ENCODE measurements around the gene STX8.
"Not testable (repeated sequence)": the region's sequence is repeated elsewhere in the genome, so short reads cannot be mapped to it uniquely, and the experiment has no call there.

The STX8 gene

DNA sequence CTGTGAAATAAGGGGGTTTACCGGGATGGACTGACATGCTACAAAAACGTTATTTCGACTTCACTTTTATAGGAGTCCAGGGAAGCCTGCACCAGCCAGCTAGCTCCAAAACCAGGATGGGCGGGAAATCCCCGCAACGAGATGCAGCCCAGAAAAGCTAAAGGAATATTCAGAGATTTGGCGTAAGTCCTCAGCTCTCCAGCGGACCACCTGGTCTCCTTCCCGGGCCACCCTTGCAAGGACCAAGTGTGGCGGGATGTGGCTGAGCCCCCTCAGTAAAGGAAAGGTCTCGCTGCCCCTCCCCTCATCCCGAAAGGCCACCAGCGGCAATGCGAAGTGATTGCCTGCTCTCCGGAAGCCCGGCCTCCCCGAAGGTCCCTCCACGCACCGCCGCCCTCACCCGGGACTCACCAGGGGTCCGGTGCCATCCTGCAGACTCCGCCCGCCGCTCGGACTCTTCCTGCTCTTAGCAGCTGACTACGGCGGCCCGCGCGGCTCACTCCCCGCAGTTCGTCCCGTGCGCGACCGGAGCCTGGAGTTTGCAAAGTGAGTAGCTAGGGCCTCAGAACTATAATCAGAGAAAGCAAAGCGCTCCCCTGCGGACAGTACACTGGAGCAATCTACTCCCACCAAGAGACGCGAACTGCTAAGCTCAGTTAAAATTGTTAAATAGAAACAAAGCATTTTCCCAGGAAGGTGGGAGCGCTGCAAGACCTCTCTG, at the start of gene STX8:
STX8 (minus strand) TSS at position 440 of the 721 bp plus-strand sequence; CDS start at position 428, 12 bp downstream.
- peak; percentile 85 for DNase-seq (ENCODE audit: low spot score)

- no peak for DNase-seq (ENCODE audit: low spot score)
These were observed 47.3 kb upstream of the STX8 start for GRCh38 chr17:9622961-9623360.

DNA sequence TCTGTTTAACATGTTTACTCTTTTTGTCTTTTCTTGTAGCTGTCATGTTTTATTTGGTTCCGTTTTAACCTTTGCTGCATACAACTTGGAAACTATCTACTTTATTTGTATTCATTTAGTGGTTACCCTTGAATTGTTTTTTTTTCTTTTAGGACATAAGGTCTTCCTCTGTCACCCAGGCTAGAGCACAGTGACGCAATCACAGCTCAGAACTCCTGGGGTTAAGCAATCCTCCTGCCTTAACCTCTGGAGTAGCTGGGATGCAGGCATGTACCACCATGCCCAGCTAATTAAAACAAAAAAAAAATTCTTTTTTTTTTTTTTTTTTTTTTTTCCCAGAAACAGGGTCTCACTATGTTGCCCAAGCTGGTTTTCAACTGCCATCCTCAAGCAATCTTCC, 39.9 kb upstream of the STX8 start:
- DNase-seq (ENCODE audit: low spot score): no peak

DNA sequence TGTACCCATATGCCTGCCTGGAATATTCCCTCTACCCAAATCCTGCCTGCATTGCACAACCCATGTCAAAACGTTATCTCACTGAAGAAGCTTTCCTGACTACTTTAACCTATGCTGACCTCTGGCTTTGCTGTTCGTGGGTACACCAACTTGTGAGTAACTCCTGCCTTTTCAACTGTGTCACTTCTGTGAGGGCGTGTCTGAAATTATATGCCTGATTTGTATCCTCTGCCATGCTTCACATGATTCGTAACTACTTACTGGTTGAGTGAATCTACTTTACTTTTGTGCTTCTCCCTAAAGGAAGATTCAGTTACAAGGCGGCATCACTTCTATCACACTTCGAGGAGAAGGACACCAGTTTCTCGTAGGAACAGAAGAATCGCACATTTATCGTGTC, 36.4 kb upstream of the STX8 start:
- no peak for DNase-seq (ENCODE audit: low spot score)

GRCh38 chr17:9611557-9611956, 35.9 kb upstream of the STX8 start:
- no peak for DNase-seq (ENCODE audit: low spot score)

DNA sequence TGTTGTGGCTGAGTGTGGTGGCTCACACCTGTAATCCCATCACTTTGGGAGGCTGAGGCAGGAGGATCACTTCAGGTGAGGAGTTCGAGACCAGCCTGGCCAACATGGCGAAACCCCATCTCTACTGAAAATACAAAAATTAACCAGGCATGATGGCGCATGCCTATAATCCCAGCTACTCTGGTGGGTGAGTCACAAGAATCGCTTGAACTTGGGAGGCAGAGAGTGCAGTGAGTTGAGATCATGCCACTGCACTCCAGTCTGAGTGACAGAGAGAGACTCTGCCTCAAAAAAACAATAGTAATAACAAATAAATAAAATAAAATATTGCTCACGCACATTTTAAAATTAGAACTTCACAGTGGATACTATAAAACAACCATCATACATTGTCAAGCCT, 31.4 kb upstream of the STX8 start:
- not testable (repeated sequence) for DNase-seq (ENCODE audit: low spot score)

- DNase-seq (ENCODE audit: low spot score): no peak
These were observed 30.8 kb upstream of the STX8 start for GRCh38 chr17:9606453-9606852.

- not testable (repeated sequence) for DNase-seq (ENCODE audit: low spot score)
These were observed 29.0 kb upstream of the STX8 start for GRCh38 chr17:9604583-9604982.

DNA sequence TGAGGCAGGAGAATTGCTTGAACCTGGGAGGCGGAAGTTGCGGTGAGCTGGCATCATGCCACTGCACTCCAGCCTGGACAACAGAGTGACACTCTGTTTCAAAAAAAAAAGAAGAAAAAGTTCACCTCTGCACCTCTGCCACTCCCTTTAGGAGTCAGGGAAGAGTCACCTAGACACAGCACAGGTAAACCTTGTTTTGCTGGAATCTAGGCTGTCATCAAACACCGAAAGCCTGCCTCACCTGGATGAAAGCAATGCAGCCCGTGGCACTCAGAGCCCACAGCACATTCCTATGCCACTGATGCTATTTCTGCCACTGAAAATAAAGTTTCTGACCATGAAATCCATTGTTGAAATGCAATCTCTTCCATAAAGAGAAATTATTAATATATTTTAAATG, 23.0 kb upstream of the STX8 start:
- no peak for DNase-seq (ENCODE audit: low spot score)

DNA sequence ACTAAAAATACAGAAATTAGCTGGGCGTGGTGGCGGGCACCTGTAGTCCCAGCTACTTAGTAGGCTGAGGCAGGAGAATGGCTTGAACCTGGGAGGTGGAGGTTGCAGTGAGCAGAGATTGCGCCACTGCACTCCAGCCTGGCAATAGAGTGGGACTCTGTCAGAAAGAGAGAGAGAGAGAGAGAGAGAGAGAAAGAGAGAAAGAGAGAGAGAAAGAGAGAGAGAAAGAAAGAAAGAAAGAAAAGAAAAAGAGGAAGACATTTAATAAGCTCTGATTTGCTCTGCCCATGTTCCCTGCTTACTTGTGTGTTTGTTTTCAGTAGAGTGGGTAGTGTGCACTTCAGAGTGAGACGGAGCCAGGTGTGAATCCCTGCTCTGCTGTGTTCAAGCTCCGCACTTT, 22.0 kb upstream of the STX8 start:
- not testable (repeated sequence) for DNase-seq (ENCODE audit: low spot score)

DNA sequence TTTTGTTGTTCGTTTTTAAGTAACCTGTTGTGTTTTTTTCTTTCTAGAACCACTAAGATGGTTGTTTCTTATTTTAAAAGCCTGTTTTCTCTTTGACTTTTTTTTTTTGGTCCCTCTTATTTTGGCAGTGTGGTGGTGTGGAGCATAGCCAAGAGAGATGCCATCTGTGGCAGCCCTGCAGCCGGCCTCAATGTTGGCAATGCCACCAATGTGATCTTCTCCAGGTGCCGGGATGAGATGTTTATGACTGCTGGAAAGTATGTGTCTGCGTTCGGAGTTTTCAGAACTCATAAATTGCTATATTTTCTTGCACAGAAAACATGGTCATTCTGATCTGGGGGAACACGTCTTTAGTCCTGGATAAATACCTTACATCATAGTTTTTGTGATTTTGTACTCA, 18.4 kb upstream of the STX8 start:
- no peak for DNase-seq (ENCODE audit: low spot score)

DNA sequence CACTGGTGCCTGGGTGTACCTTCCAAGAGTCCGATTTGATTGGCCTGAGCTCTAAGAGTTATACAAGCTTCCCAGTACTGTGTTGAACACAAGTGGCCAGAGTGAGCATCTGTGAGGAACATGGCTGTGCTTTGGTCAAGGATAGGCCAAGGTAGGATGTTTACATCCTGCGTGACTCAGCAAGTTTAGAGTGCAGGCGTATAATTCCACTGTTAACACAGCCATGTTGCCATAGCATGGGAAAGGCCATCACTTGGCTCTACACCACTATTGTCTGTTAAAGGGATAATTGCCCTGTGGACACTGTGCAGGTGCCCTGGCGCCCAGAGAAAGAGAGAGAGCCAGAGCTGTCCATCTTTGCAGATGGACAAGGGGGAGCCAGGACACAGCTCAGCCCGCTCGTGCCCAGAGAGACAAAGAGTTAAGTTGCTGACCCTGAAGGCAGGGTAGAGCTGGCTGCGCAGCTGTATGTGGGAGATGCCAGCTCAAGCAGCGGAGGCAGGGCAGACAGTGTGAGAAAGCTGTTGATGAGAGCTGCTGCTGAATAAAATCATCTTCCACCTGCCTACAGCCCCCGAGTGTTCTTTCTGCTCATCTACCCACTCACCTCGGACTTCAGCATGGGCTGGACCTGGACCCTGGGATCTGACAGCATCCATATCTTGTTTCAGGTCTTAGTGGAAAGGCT, 12.5 kb upstream of the STX8 start:
- DNase-seq (ENCODE audit: low spot score): no peak

- no peak for DNase-seq (ENCODE audit: low spot score)
These were observed 1.7 kb upstream of the STX8 start for GRCh38 chr17:9577373-9577709.

GRCh38 chr17:9576521-9577372, 1.1 kb upstream of the STX8 start, which contains the start of gene CFAP52:
CFAP52 (plus strand) TSS chr17:9576642; CDS start chr17:9576696, 54 bp downstream.
- DNase-seq (ENCODE audit: low spot score): peak; percentile 82

GRCh38 chr17:9571201-9571600, 4.4 kb downstream of the STX8 start:
- no peak for DNase-seq (ENCODE audit: low spot score)

- DNase-seq (ENCODE audit: low spot score): no peak
These were observed 6.5 kb downstream of the STX8 start for GRCh38 chr17:9568957-9569588.

DNA sequence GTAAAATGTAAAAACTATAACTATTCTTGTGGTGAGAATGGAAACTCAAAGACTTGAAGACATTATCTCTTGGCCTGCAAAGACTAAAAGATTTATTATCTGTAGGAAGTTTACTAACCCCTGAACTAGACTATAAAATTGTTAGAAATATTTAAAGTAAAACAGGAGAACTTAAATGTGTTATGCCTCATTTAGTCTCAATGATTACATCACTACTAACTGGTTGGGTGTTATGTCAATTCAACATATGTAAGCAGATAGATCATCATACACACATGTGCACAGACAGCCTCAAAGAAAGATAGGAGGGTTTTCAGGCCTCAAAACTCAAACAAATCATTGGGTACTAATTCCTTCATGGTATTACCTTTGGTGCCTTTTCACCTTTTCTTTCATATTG, 7.6 kb downstream of the STX8 start:
- DNase-seq (ENCODE audit: low spot score): no peak

- DNase-seq (ENCODE audit: low spot score): not testable (repeated sequence)
These were observed 8.9 kb downstream of the STX8 start for GRCh38 chr17:9566739-9567138.

- DNase-seq (ENCODE audit: low spot score): no peak
These were observed 9.6 kb downstream of the STX8 start for GRCh38 chr17:9566067-9566466.

GRCh38 chr17:9564104-9564503, 11.5 kb downstream of the STX8 start:
- DNase-seq (ENCODE audit: low spot score): no peak

- DNase-seq (ENCODE audit: low spot score): no peak
These were observed 17.8 kb downstream of the STX8 start for GRCh38 chr17:9557857-9558256.

DNA sequence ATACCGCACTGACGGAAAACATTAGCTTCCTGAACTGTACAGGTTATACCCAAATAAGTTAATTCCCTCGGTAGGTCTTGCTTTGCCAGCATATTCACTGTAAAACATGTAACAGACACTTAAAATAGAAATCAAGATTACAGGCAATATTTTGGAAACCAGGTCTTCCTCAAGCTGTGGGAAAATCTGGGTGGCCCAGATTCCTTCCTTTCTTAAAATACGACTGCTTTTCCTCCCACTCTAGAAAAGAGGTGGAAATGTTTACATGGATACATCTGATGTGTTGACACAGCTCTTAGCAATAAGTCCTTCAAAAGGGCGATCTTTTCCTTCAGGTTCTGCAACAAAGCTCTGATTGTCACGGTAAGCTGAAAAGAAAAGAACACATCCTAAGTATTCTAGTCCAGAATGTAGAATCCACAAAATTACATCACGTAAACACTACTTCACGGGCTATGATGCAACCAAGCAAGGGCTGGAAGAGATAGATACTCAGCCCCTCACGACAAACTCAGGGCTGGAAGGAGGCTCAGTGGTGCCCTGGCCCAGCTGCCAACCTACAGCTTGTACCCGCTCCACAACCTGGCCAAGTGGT, 18.4 kb downstream of the STX8 start:
- DNase-seq (ENCODE audit: low spot score): no peak

Data from iPS-NIHi11 (cell line).